MM.1S (cell line): ENCODE results near the gene PTPRD.

ENCODE experiments used
- EZH2 ChIP-seq: fragments of 300-600 bp; sonication (generic); optimal IDR thresholded peaks from 2 replicates; pipeline ENCODE3; 2017; ENCODE audit warnings: low read depth, mild to moderate bottlenecking, antibody characterized with exemption, low read length, mixed read lengths
- EZH2phosphoT487 ChIP-seq: fragments of 300-600 bp; sonication (generic); IDR thresholded peaks from 2 replicates; pipeline ENCODE4 v1.6.1; 2018; ENCODE audit warnings: antibody characterized with exemption, low read length
- TF ChIP-seq, protein P1 (sequence below): fragments of 300-600 bp; sonication (generic); IDR thresholded peaks from 2 replicates; pipeline ENCODE4 v1.5.1; 2016; ENCODE audit warnings: antibody characterized with exemption, low read length, mixed read lengths

DNA sequence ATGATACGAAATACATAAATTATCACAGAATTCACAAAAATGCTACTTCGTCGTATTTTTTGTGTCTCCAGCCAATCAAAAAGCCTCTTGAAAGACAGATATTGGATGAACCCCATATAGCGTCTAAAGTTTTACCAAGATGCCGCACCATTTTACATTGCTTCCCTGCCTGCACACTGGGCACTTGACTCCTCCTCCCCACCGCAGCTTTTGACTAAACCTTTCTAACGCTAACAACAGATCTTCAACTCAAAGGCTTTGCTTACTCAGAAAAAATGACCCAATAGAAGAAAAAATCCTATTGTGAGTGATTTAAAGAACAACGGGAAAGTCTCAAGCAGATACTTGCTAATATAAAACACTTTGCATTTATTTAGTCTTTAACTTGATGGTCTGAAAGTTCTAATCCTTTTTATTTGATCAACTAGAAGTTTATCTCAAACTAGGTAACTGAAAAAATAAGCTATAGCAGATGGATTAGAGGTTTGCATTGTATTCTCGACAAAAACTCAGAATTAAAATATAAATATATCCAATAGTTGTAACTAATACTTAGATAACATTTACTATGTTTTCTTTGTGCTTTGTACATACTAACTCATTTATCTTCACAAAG lies 2204.1 kb downstream of the PTPRD start:
- TF ChIP-seq, protein P1, sequence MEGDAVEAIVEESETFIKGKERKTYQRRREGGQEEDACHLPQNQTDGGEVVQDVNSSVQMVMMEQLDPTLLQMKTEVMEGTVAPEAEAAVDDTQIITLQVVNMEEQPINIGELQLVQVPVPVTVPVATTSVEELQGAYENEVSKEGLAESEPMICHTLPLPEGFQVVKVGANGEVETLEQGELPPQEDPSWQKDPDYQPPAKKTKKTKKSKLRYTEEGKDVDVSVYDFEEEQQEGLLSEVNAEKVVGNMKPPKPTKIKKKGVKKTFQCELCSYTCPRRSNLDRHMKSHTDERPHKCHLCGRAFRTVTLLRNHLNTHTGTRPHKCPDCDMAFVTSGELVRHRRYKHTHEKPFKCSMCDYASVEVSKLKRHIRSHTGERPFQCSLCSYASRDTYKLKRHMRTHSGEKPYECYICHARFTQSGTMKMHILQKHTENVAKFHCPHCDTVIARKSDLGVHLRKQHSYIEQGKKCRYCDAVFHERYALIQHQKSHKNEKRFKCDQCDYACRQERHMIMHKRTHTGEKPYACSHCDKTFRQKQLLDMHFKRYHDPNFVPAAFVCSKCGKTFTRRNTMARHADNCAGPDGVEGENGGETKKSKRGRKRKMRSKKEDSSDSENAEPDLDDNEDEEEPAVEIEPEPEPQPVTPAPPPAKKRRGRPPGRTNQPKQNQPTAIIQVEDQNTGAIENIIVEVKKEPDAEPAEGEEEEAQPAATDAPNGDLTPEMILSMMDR, result no peak
- TF ChIP-seq EZH2 (no peak), EZH2phosphoT487 (no peak)
